SK-N-SH (cell line): ENCODE measurements around the gene LMF1. TPM values are rescaled to one million over a fixed set of nuclear protein-coding genes. Genes with fewer than 3 reads are reported as not detected.

Experiments
- CTCF ChIA-PET: fragments of 300-600, 350-600 bp; formaldehyde crosslinking; extraction: SDS; loops from one replicate; lab custom pipeline; 2021; lab: Yijun Ruan, JAX
- POLR2A ChIA-PET: fragments of 350-600 bp; sonication (Branson Sonifier 250); formaldehyde crosslinking; extraction: SDS; loops from one replicate; lab custom pipeline; 2020; ENCODE audit warnings: antibody characterized with exemption, inconsistent platforms; lab: Yijun Ruan, JAX
- DNase-seq: peaks from one replicate; pipeline ENCODE4 v3.0.0; 2012
- H2AFZ ChIP-seq: fragments of 200-600 bp; sonication (generic); 2 replicates; pipeline ENCODE4 v1.8.1; 2016; ENCODE audit warnings: antibody characterized with exemption, mild to moderate bottlenecking, low read depth
- H3F3A ChIP-seq: fragments of 200-600 bp; sonication (generic); replicated peaks from 2 replicates; pipeline ENCODE3; 2016; ENCODE audit warnings: antibody characterized with exemption, mild to moderate bottlenecking; ENCODE audit not compliant: insufficient read depth
- H3K27ac ChIP-seq, 2 experiments: fragments of 200-500 bp in 1 of 2; fragments of 200-600 bp in 1 of 2; sonication (Bioruptor generic) in 1 of 2; sonication (generic), shearing (Covaris generic) in 1 of 2; 2 replicates each; pipeline versions ENCODE4 v1.5.1 to v1.6.1; 2014 to 2016; ENCODE audit warnings: low read depth in 2 of 2, inconsistent platforms in 1 of 2, low read length in 1 of 2, mild to moderate bottlenecking in 1 of 2, mixed read lengths in 1 of 2
- H3K27me3 ChIP-seq: fragments of 200-600 bp; sonication (generic), shearing (Covaris generic); 2 replicates; pipeline ENCODE4 v1.6.1; 2016; ENCODE audit warnings: mixed run types; ENCODE audit not compliant: insufficient read depth
- H3K36me3 ChIP-seq, 2 experiments: fragments of 200-500 bp in 1 of 2; fragments of 200-600 bp in 1 of 2; sonication (Bioruptor generic) in 1 of 2; sonication (generic) in 1 of 2; replicated peaks in 1 of 2; 2 replicates each; pipeline versions ENCODE3 to v1.5.1; 2014 to 2016; ENCODE audit warnings: low read length in 1 of 2, mild to moderate bottlenecking in 1 of 2; ENCODE audit not compliant: insufficient read depth in 2 of 2, control insufficient read depth in 1 of 2
- H3K4me1 ChIP-seq, 2 experiments: fragments of 200-500 bp in 1 of 2; fragments of 200-600 bp in 1 of 2; sonication (Bioruptor generic) in 1 of 2; sonication (generic), shearing (Covaris generic) in 1 of 2; 2 replicates each; pipeline versions ENCODE4 v1.5.1 to v1.6.1; 2014 to 2016; ENCODE audit warnings: low read depth in 1 of 2, low read length in 1 of 2, mixed run types in 1 of 2; ENCODE audit not compliant: insufficient read depth in 2 of 2, control insufficient read depth in 1 of 2
- H3K4me2 ChIP-seq: fragments of 200-600 bp; sonication (generic), shearing (Covaris generic); 2 replicates; pipeline ENCODE4 v1.6.1; 2017; ENCODE audit warnings: mixed run types
- H3K4me3 ChIP-seq, 2 experiments: fragments of 200-500 bp in 1 of 2; fragments of 200-600 bp in 1 of 2; sonication (Bioruptor generic) in 1 of 2; sonication (generic), shearing (Covaris generic) in 1 of 2; 2 replicates each; pipeline versions ENCODE4 v1.5.1 to v1.8.1; 2014 to 2016; ENCODE audit warnings: low read depth in 2 of 2, inconsistent platforms in 1 of 2, low read length in 1 of 2, mild to moderate bottlenecking in 1 of 2, mixed read lengths in 1 of 2, moderate library complexity in 1 of 2
- H3K79me2 ChIP-seq: fragments of 200-600 bp; sonication (generic); 2 replicates; pipeline ENCODE4 v1.8.1; 2017; ENCODE audit warnings: mild to moderate bottlenecking; ENCODE audit not compliant: insufficient read depth
- H3K9ac ChIP-seq: fragments of 200-600 bp; sonication (generic); 2 replicates; pipeline ENCODE4 v1.6.1; 2017; ENCODE audit warnings: mixed run types
- H3K9me2 ChIP-seq: fragments of 200-600 bp; sonication (generic); 2 replicates; pipeline ENCODE4 v1.6.1; 2017; ENCODE audit warnings: mixed run types
- H3K9me3 ChIP-seq: fragments of 200-600 bp; sonication (generic); 2 replicates; pipeline ENCODE4 v1.6.1; 2017; ENCODE audit warnings: mixed run types, mild to moderate bottlenecking, moderate library complexity
- H4K20me1 ChIP-seq: fragments of 200-600 bp; sonication (generic); 2 replicates; pipeline ENCODE4 v1.6.1; 2017; ENCODE audit warnings: mild to moderate bottlenecking, mixed run types; ENCODE audit not compliant: insufficient read depth
- CHD2 ChIP-seq: fragments of 150-350 bp; IDR thresholded peaks from 2 replicates; pipeline ENCODE4 v1.6.1; 2018; ENCODE audit warnings: low read length; ENCODE audit not compliant: partially characterized antibody
- ELF1 ChIP-seq: IDR thresholded peaks from 2 replicates; pipeline ENCODE4 v1.4.0; 2012
- EZH2phosphoT487 ChIP-seq: fragments of 200-600 bp; sonication (generic); IDR thresholded peaks from 2 replicates; pipeline ENCODE4 v1.6.1; 2017; ENCODE audit warnings: low read depth, mixed run types, mild to moderate bottlenecking, antibody characterized with exemption, moderate library complexity, borderline replicate concordance
- FOSL2 ChIP-seq: IDR thresholded peaks from 2 replicates; pipeline ENCODE4 v1.4.0; 2012; ENCODE audit warnings: low read depth, mild to moderate bottlenecking, moderate library complexity, borderline replicate concordance
- GATA2 ChIP-seq: sonication (generic); formaldehyde crosslinking; IDR thresholded peaks from 2 replicates; pipeline ENCODE4 v1.5.0; 2020; ENCODE audit warnings: mild to moderate bottlenecking, missing genetic modification reagents
- JUND ChIP-seq: IDR thresholded peaks from 2 replicates; pipeline ENCODE4 v1.4.0; 2012
- MEF2A ChIP-seq: IDR thresholded peaks from 2 replicates; pipeline ENCODE4 v1.4.0; 2012; ENCODE audit warnings: low read depth, borderline replicate concordance
- MXI1 ChIP-seq: IDR thresholded peaks from 2 replicates; pipeline ENCODE4 v1.6.1; 2012; ENCODE audit warnings: mild to moderate bottlenecking, low read depth, low read length, improper control_type of control experiment
- NFIC ChIP-seq: IDR thresholded peaks from 2 replicates; pipeline ENCODE4 v1.4.0; 2012; ENCODE audit warnings: borderline replicate concordance
- POLR2AphosphoS5 ChIP-seq: IDR thresholded peaks from 2 replicates; pipeline ENCODE4 v1.6.1; 2012; ENCODE audit warnings: low read depth, low read length
- REST ChIP-seq: IDR thresholded peaks from 2 replicates; pipeline ENCODE4 v1.6.1; 2012; ENCODE audit warnings: mild to moderate bottlenecking, low read depth, low read length, moderate library complexity
- RFX5 ChIP-seq: IDR thresholded peaks from 2 replicates; pipeline ENCODE4 v1.6.1; 2012; ENCODE audit warnings: mild to moderate bottlenecking, improper control_type of control experiment, low read length
- SIN3A ChIP-seq: IDR thresholded peaks from 2 replicates; pipeline ENCODE4 v1.6.1; 2012; ENCODE audit warnings: low read depth, mild to moderate bottlenecking, low read length, moderate library complexity, borderline replicate concordance
- TAF1 ChIP-seq: IDR thresholded peaks from 2 replicates; pipeline ENCODE4 v1.6.1; 2012; ENCODE audit warnings: low read depth, mild to moderate bottlenecking, low read length, moderate library complexity, borderline replicate concordance
- TCF12 ChIP-seq: IDR thresholded peaks from 2 replicates; pipeline ENCODE4 v1.4.0; 2012
- TEAD4 ChIP-seq: IDR thresholded peaks from 2 replicates; pipeline ENCODE4 v1.4.0; 2012; ENCODE audit warnings: mild to moderate bottlenecking, borderline replicate concordance; ENCODE audit not compliant: insufficient read depth
- WGBS: methylation state at CpG from one replicate; pipeline ENCODE4 v1.1.6; 2017; ENCODE audit warnings: low lambda C conversion rate; 5-methylcytosine and 5-hydroxymethylcytosine counted together
- polyA plus RNA-seq, 3 experiments: library from polyadenylated mRNA; depleted of rRNA; stranded (reverse); fragments of >200 nt; gene quantifications; 2 replicates each; pipeline ENCODE4 v1.2.3, GENCODE V29; 2012
- TF ChIP-seq, protein P1 (sequence below): IDR thresholded peaks from 2 replicates; pipeline ENCODE4 v1.4.0; 2012; ENCODE audit warnings: low read depth, borderline replicate concordance
- TF ChIP-seq, protein P2 (sequence below): fragments of 150-350 bp; IDR thresholded peaks from 2 replicates; pipeline ENCODE4 v1.6.1; 2016; ENCODE audit warnings: mild to moderate bottlenecking, low read depth, low read length
- TF ChIP-seq, protein P3 (sequence below): fragments of 150-350 bp; IDR thresholded peaks from 2 replicates; pipeline ENCODE4 v1.6.1; 2017; ENCODE audit warnings: antibody characterized with exemption, low read length, low read depth, borderline replicate concordance
- TF ChIP-seq, protein P4 (sequence below): IDR thresholded peaks from 2 replicates; pipeline ENCODE4 v1.4.0; 2012; ENCODE audit warnings: low read depth

The LMF1 gene
- polyA plus RNA-seq, 1 of the 3 experiments (the other 2 are of a cell fraction): 5.7 TPM

GRCh38 chr16:924063-924462 is 46.7 kb downstream of the LMF1 start:
- ChIA-PET POLR2A (no interaction called here), CTCF (no interaction called here)
- no peaks in the 10 kb centered on the region for H3K27me3 ChIP-seq
- H3F3A ChIP-seq: no peaks in the 10 kb centered on the region
- H3K79me2 ChIP-seq: no peaks in the 10 kb centered on the region
- H4K20me1 ChIP-seq: no peaks in the 10 kb centered on the region
- no peak overlapping the region for H3K4me2 ChIP-seq
- DNase-seq: no peak
- no peak overlapping the region for H3K9ac ChIP-seq
- 58% methylated on average over 5 of the region's 5 CpGs for WGBS
- H3K9me3 ChIP-seq: no peaks in the 10 kb centered on the region
- no peaks in the 10 kb centered on the region for H3K36me3 ChIP-seq
- no peaks in the 10 kb centered on the region; a peak in 1 of 4 replicates for H3K4me1 ChIP-seq
- H3K4me3 ChIP-seq: no peak overlapping the region
- no peak for TF ChIP-seq JUND
- TF ChIP-seq, protein P1, sequence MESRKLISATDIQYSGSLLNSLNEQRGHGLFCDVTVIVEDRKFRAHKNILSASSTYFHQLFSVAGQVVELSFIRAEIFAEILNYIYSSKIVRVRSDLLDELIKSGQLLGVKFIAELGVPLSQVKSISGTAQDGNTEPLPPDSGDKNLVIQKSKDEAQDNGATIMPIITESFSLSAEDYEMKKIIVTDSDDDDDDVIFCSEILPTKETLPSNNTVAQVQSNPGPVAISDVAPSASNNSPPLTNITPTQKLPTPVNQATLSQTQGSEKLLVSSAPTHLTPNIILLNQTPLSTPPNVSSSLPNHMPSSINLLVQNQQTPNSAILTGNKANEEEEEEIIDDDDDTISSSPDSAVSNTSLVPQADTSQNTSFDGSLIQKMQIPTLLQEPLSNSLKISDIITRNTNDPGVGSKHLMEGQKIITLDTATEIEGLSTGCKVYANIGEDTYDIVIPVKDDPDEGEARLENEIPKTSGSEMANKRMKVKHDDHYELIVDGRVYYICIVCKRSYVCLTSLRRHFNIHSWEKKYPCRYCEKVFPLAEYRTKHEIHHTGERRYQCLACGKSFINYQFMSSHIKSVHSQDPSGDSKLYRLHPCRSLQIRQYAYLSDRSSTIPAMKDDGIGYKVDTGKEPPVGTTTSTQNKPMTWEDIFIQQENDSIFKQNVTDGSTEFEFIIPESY: no peak
- TF ChIP-seq TEAD4: no peak
- TF ChIP-seq, protein P2, sequence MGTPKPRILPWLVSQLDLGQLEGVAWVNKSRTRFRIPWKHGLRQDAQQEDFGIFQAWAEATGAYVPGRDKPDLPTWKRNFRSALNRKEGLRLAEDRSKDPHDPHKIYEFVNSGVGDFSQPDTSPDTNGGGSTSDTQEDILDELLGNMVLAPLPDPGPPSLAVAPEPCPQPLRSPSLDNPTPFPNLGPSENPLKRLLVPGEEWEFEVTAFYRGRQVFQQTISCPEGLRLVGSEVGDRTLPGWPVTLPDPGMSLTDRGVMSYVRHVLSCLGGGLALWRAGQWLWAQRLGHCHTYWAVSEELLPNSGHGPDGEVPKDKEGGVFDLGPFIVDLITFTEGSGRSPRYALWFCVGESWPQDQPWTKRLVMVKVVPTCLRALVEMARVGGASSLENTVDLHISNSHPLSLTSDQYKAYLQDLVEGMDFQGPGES: no peak
- H3K27ac ChIP-seq: no peak overlapping the region
- H2AFZ ChIP-seq: no peak overlapping the region
- no peaks in the 10 kb centered on the region for H3K9me2 ChIP-seq

GRCh38 chr16:923184-923583 is 47.6 kb downstream of the LMF1 start:
- 80% methylated on average over 9 of the region's 9 CpGs for WGBS
- TF ChIP-seq TAF1 (no peak), NFIC (no peak), POLR2AphosphoS5 (no peak), FOSL2 (no peak), CHD2 (no peak), RFX5 (no peak), TCF12 (no peak), TEAD4 (no peak), REST (no peak), EZH2phosphoT487 (no peak), GATA2 (CRISPR knock-in tag) (no peak), SIN3A (no peak), JUND (no peak), ELF1 (no peak), MEF2A (no peak), MXI1 (no peak)
- TF ChIP-seq, protein P3, sequence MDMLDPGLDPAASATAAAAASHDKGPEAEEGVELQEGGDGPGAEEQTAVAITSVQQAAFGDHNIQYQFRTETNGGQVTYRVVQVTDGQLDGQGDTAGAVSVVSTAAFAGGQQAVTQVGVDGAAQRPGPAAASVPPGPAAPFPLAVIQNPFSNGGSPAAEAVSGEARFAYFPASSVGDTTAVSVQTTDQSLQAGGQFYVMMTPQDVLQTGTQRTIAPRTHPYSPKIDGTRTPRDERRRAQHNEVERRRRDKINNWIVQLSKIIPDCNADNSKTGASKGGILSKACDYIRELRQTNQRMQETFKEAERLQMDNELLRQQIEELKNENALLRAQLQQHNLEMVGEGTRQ: no peak
- TF ChIP-seq, protein P4, sequence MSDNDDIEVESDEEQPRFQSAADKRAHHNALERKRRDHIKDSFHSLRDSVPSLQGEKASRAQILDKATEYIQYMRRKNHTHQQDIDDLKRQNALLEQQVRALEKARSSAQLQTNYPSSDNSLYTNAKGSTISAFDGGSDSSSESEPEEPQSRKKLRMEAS: no peak

More at GRCh38 chr16:923184-923583, 47.6 kb downstream of the LMF1 start:
- no peaks in the 10 kb centered on the region for H3F3A ChIP-seq
- H3K9me2 ChIP-seq: no peaks in the 10 kb centered on the region
- ChIA-PET CTCF (no interaction called here), POLR2A (no interaction called here)
- H4K20me1 ChIP-seq: no peaks in the 10 kb centered on the region
- H3K4me1 ChIP-seq: no peaks in the 10 kb centered on the region; a peak in 1 of 4 replicates
- no peak for DNase-seq
- H3K4me3 ChIP-seq: no peak overlapping the region
- no peaks in the 10 kb centered on the region for H3K9me3 ChIP-seq
- no peak overlapping the region for H3K4me2 ChIP-seq
- H3K27me3 ChIP-seq: no peaks in the 10 kb centered on the region
- H3K79me2 ChIP-seq: no peaks in the 10 kb centered on the region
- no peaks in the 10 kb centered on the region for H3K36me3 ChIP-seq
- H3K27ac ChIP-seq: no peak overlapping the region
- H2AFZ ChIP-seq: no peak overlapping the region
- no peak overlapping the region for H3K9ac ChIP-seq
